MM.1S (cell line): Measurements from ENCODE around the gene PSME3.

ENCODE experiments used
- EZH2 ChIP-seq: fragments of 300-600 bp; sonication (generic); optimal IDR thresholded peaks from 2 replicates; pipeline ENCODE3; 2017; ENCODE audit warnings: low read depth, mild to moderate bottlenecking, antibody characterized with exemption, low read length, mixed read lengths
- EZH2phosphoT487 ChIP-seq: fragments of 300-600 bp; sonication (generic); IDR thresholded peaks from 2 replicates; pipeline ENCODE4 v1.6.1; 2018; ENCODE audit warnings: antibody characterized with exemption, low read length
- TF ChIP-seq, protein P1 (sequence below): fragments of 300-600 bp; sonication (generic); IDR thresholded peaks from 2 replicates; pipeline ENCODE4 v1.5.1; 2016; ENCODE audit warnings: antibody characterized with exemption, low read length, mixed read lengths

DNA sequence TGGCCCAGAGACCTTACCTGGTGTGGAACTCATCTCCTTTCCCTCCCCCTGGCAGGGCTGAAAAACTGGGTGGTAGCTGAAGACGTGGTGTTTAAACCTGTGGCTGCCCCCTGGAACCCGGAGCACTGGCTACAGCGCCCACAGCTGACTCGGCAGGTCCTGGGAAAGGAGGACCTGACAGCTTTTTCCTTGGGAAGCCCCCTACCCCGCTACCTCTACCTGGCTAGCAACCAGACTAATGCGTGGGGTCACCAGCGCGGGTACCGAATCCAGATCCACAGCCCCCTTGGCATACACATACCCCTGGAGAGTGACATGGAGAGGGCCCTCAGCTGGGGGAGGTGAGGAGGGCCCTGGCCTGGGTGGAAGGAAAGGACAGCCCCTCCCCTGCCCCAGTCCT lies 15.8 kb downstream of the PSME3 start:
- TF ChIP-seq EZH2 (no peak), EZH2phosphoT487 (no peak)
- TF ChIP-seq, protein P1, sequence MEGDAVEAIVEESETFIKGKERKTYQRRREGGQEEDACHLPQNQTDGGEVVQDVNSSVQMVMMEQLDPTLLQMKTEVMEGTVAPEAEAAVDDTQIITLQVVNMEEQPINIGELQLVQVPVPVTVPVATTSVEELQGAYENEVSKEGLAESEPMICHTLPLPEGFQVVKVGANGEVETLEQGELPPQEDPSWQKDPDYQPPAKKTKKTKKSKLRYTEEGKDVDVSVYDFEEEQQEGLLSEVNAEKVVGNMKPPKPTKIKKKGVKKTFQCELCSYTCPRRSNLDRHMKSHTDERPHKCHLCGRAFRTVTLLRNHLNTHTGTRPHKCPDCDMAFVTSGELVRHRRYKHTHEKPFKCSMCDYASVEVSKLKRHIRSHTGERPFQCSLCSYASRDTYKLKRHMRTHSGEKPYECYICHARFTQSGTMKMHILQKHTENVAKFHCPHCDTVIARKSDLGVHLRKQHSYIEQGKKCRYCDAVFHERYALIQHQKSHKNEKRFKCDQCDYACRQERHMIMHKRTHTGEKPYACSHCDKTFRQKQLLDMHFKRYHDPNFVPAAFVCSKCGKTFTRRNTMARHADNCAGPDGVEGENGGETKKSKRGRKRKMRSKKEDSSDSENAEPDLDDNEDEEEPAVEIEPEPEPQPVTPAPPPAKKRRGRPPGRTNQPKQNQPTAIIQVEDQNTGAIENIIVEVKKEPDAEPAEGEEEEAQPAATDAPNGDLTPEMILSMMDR: no peak
